K562 (cell line): Measurements from ENCODE around the gene ZC3H15. TPM values are rescaled to one million over a fixed set of nuclear protein-coding genes. Genes with fewer than 3 reads are reported as not detected.

Source experiments
- CC2D1A ChIP-seq: fragments of 450-650 bp; IDR thresholded peaks from 2 replicates; pipeline ENCODE4 v1.6.1; 2017; ENCODE audit warnings: mild to moderate bottlenecking
- CEBPZ ChIP-seq: fragments of 150-350 bp; IDR thresholded peaks from 2 replicates; pipeline ENCODE4 v1.6.1; 2014; ENCODE audit warnings: low read depth, mild to moderate bottlenecking, low read length, borderline replicate concordance
- ETV6 ChIP-seq, 3 experiments: fragments of 150-350 bp in 1 of 3; sonication (generic) in 1 of 3; formaldehyde crosslinking in 1 of 3; IDR thresholded peaks; 2 replicates each; pipeline versions ENCODE4 v1.6.1 to v1.8.0; 2014 to 2022; ENCODE audit warnings: borderline replicate concordance in 2 of 3, low read depth in 2 of 3, antibody characterized with exemption in 1 of 3, low read length in 1 of 3, mild to moderate bottlenecking in 1 of 3, missing genetic modification reagents in 1 of 3
- HDAC8 ChIP-seq: fragments of 450-650 bp; IDR thresholded peaks from 2 replicates; pipeline ENCODE4 v1.6.1; 2016; ENCODE audit warnings: mild to moderate bottlenecking, missing genetic modification characterization, moderate library complexity, missing compliant biosample characterization
- MAFF ChIP-seq: IDR thresholded peaks from 2 replicates; pipeline ENCODE4 v1.6.1; 2012; ENCODE audit warnings: low read length, improper control_type of control experiment
- SMARCA4 ChIP-seq: fragments of 450-650 bp; IDR thresholded peaks from 2 replicates; pipeline ENCODE4 v1.6.1; 2016
- XRCC3 ChIP-seq: fragments of 450-650 bp; IDR thresholded peaks from 2 replicates; pipeline ENCODE4 v1.6.1; 2017; ENCODE audit warnings: mild to moderate bottlenecking, moderate library complexity
- XRCC4 ChIP-seq: IDR thresholded peaks from one replicate; pipeline ENCODE4 v1.6.1; 2011; ENCODE audit not compliant: insufficient read depth, insufficient read length; ENCODE audit errors: extremely low read depth
- ZNF197 ChIP-seq: fragments of 200-800 bp; sonication (Bioruptor generic); IDR thresholded peaks from 2 replicates; pipeline ENCODE4 v1.6.1; 2016; ENCODE audit warnings: low read depth, missing genetic modification characterization, missing compliant biosample characterization
- ZNF3 ChIP-seq: fragments of 250-450 bp; sonication (Bioruptor Pico); IDR thresholded peaks from 2 replicates; pipeline ENCODE4 v1.5.0; 2021; ENCODE audit warnings: mild to moderate bottlenecking, moderate library complexity
- ZNF316 ChIP-seq: fragments of 450-650 bp; IDR thresholded peaks from 2 replicates; pipeline ENCODE4 v1.6.1; 2016
- ZNF518B ChIP-seq: fragments of 250-450 bp; sonication (Bioruptor Pico); IDR thresholded peaks from 2 replicates; pipeline ENCODE4 v1.5.0; 2021; ENCODE audit warnings: mild to moderate bottlenecking, moderate library complexity
- ZNF699 ChIP-seq: fragments of 250-450 bp; sonication (Bioruptor Pico); IDR thresholded peaks from 2 replicates; pipeline ENCODE4 v1.8.0; 2021; ENCODE audit warnings: mild to moderate bottlenecking, moderate library complexity; ENCODE audit not compliant: insufficient replicate concordance
- polyA plus RNA-seq, 8 experiments: library from polyadenylated mRNA; depleted of rRNA in 4 of 8; stranded (reverse) in 5 of 8; unstranded in 3 of 8; fragments of >200 nt; fragmentation: Nextera tagmentation in 2 of 8; fragmentation: Illumina TruSeq in 1 of 8; extraction: Ambion mirVana in 2 of 8; extraction: Trizol in 1 of 8; gene quantifications; 2 replicates each; pipeline versions ENCODE4 v1.2.1 to v1.2.3, GENCODE V29; 2011 to 2014; ENCODE audit warnings: inconsistent platforms in 1 of 8, missing spikeins in 1 of 8
- total RNA-seq, 7 experiments: library from RNA; depleted of rRNA in 6 of 7; stranded (reverse); fragments of >200 nt in 6 of 7; fragmentation: Illumina TruSeq in 2 of 7; extraction: Trizol in 2 of 7; gene quantifications; 2 replicates each; pipeline versions ENCODE4 v1.2.1 to v1.2.3, GENCODE V29; 2011 to 2021; ENCODE audit warnings: low replicate concordance in 1 of 7

Gene ZC3H15
- total and polyA plus RNA-seq, 9 of the 15 experiments (the other 6 are each of a cell fraction or from before 2014, with no cell fraction given): 132 to 286 (median 189) TPM

- no peak for TF ChIP-seq ETV6 (IDR thresholded peaks at IDR 0.05; ENCODE audit: borderline replicate concordance in 1 of 2, low read depth in 2 of 2, low read length in 1 of 2)
- no peak for TF ChIP-seq ETV6 (CRISPR knock-in tag; IDR thresholded peaks at IDR 0.05; ENCODE audit: borderline replicate concordance)
- peak; percentile 76 for TF ChIP-seq ZNF316
- TF ChIP-seq ZNF3 (CRISPR knock-in tag): no peak
- TF ChIP-seq MAFF: peak; percentile 20; the same call in 1 of the 2 replicates
- no peak for TF ChIP-seq CEBPZ
- TF ChIP-seq CC2D1A: no peak
- TF ChIP-seq ZNF518B (CRISPR knock-in tag): no peak
- no peak for TF ChIP-seq XRCC4
- no peak for TF ChIP-seq XRCC3
- no peak for TF ChIP-seq ZNF197 (CRISPR knock-in tag)
- TF ChIP-seq SMARCA4: no peak
- no peak for TF ChIP-seq HDAC8
- TF ChIP-seq ZNF699 (CRISPR knock-in tag): no peak
Measured at GRCh38 chr2:186522450-186522849, 36.4 kb downstream of the ZC3H15 start (continued).
